Measurements from ENCODE around the gene NRF1.

Gene NRF1

DNA sequence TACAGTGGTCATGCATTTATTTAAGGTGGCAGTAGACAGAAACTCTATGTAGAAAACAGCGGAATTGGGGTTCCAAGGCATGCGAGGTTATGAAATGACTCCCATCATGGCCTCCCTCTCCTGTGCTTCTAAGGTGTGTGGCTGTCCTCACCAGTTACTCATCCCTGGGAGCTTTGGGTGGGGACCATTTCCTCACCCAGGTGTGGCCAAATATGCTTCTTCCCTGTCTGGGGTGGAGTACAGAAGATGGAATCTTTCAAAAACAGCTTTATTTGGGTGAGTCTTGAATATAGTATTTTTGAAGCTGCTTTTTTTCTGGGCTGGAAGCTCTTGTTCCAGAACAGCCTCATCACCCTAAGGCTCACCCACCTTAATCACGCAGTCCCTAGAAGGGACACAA, 139.0 kb downstream of the NRF1 start:
- no peak for TF ChIP-seq EZH2 (IDR thresholded peaks at IDR 0.05)
- no peak for TF ChIP-seq FOXP2 (optimal IDR thresholded peaks at IDR 0.05; ENCODE audit: control extremely low read depth, extremely low read length, insufficient read depth)
- no peak for TF ChIP-seq POLR2AphosphoS5 (IDR thresholded peaks at IDR 0.05; ENCODE audit: borderline replicate concordance, low read depth, low read length)
- no peak overlapping the region for H3K9ac ChIP-seq (ENCODE audit: insufficient read length)
- no peak for DNase-seq (ENCODE audit: low read depth, low spot score)
- H3K36me3 ChIP-seq (ENCODE audit: insufficient read depth, low read length): peaks cover 12% of the 10 kb centered on the region; the same call in 1 of the 2 replicates
- no peaks in the 10 kb centered on the region for H3K9me3 ChIP-seq (ENCODE audit: low read depth, low read length)
- H3K4me3 ChIP-seq: no peak overlapping the region
- no peak overlapping the region for H3K27ac ChIP-seq

DNA sequence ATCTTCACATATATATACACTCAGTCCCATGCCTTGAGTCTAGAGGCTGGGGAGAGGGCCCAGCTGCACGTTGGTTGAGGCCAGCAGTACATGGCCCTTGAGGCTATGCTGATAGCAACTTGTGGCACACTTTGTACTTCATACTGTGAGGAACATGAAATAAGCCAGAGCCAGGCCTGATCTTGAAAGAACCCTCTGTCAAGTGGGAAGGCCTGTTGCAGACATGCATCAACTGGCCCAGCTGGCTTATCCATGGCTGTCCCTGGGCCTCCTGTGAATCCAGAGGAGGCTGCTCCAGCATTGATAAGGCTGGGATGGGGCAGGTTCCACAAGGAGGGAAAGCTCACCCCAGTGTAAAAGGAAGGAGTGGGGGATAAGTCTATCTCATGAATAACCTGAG, 140.4 kb downstream of the NRF1 start:
- no peak for DNase-seq (ENCODE audit: low read depth, low spot score)
- Histone ChIP-seq H3K4me3 (no peak overlapping the region), H3K9me3 (ENCODE audit: low read depth, low read length) (no peaks in the 10 kb centered on the region), H3K27ac (no peak overlapping the region), H3K9ac (ENCODE audit: insufficient read length) (no peak overlapping the region), H3K36me3 (ENCODE audit: insufficient read depth, low read length) (peaks cover 12% of the 10 kb centered on the region; the same call in 1 of the 2 replicates)
- no peak for TF ChIP-seq FOXP2 (optimal IDR thresholded peaks at IDR 0.05; ENCODE audit: control extremely low read depth, extremely low read length, insufficient read depth)
- no peak for TF ChIP-seq EZH2 (IDR thresholded peaks at IDR 0.05)

DNA sequence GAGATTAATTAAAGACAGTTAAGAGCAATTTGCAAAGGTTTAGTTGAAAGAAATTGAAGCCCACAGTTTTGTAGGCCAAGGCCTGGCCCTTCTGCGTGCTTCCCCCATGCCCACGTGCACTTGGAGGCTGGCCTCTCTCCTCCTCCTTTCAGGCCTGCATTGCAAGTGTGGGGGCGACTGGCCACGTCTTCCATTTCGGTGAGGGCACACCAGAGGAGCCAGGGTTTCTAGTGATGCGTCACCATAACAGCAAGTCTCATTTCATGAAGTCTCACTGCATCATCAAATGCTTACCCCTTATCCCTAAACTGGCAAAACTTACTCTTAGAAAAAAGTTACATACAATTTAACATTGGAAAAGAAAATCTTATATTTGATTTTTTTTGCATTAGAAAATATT, 141.2 kb downstream of the NRF1 start:
- Histone ChIP-seq H3K9ac (ENCODE audit: insufficient read length) (no peak overlapping the region), H3K36me3 (ENCODE audit: insufficient read depth, low read length) (peaks cover 6% of the 10 kb centered on the region; the same call in 1 of the 2 replicates), H3K9me3 (ENCODE audit: low read depth, low read length) (no peaks in the 10 kb centered on the region), H3K27ac (no peak overlapping the region), H3K4me3 (no peak overlapping the region)
- TF ChIP-seq POLR2AphosphoS5 (IDR thresholded peaks at IDR 0.05; ENCODE audit: borderline replicate concordance, low read depth, low read length) (no peak), EZH2 (IDR thresholded peaks at IDR 0.05) (no peak), FOXP2 (optimal IDR thresholded peaks at IDR 0.05; ENCODE audit: control extremely low read depth, extremely low read length, insufficient read depth) (no peak)
- no peak for DNase-seq (ENCODE audit: low read depth, low spot score)

DNA sequence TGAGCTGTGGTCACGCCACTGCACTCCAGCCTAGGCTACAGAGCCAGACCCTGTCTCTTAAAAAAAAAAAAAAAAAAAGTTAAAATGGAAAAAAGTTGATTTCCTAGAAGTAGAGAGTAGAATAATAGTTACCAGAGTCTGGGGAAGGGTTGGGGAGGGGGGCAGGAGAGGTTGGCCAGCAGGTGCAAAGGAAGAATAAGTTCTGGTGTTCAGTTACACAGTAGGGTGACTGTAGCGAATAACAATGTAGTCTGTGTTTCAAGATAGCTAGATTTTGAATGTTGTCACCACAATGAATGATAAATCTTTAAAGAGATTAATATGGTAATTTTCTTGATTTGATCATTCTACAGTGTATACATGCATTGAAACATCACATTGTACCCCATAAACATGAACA, 142.9 kb downstream of the NRF1 start:
- no peak for TF ChIP-seq EZH2 (IDR thresholded peaks at IDR 0.05)
- TF ChIP-seq POLR2AphosphoS5 (IDR thresholded peaks at IDR 0.05; ENCODE audit: borderline replicate concordance, low read depth, low read length): no peak
- TF ChIP-seq FOXP2 (optimal IDR thresholded peaks at IDR 0.05; ENCODE audit: control extremely low read depth, extremely low read length, insufficient read depth): no peak
- peaks cover 5% of the 10 kb centered on the region; the same call in 1 of the 2 replicates for H3K36me3 ChIP-seq (ENCODE audit: insufficient read depth, low read length)
- no peak overlapping the region for H3K4me3 ChIP-seq
- no peak overlapping the region for H3K27ac ChIP-seq
- no peak overlapping the region for H3K9ac ChIP-seq (ENCODE audit: insufficient read length)
- no peak for DNase-seq (ENCODE audit: low read depth, low spot score)
- H3K9me3 ChIP-seq (ENCODE audit: low read depth, low read length): no peaks in the 10 kb centered on the region

DNA sequence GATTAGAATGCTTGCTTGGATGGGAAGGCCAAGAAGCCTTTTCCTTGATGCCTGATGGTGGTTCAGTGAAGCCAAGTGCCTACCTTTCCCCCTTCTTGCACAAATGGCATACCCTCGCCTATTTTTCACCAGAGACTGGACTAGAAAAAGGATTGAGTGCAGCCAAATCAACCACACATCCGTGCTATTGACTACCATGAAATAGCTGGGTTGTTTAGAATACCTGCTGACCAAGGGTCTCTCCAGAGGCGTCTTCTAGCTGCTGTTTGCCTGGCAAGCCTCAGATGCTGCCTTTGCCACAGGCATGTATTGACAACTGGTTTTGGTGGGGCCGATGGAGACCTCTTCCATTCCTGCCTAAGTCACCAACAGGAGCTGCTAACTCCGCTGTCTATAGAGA, 146.5 kb downstream of the NRF1 start:
- no peak overlapping the region for H3K9ac ChIP-seq (ENCODE audit: insufficient read length)
- peaks cover 5% of the 10 kb centered on the region; the same call in 1 of the 2 replicates for H3K36me3 ChIP-seq (ENCODE audit: insufficient read depth, low read length)
- DNase-seq (ENCODE audit: low read depth, low spot score): no peak
- no peak overlapping the region for H3K27ac ChIP-seq
- no peak overlapping the region for H3K4me3 ChIP-seq
- H3K9me3 ChIP-seq (ENCODE audit: low read depth, low read length): no peaks in the 10 kb centered on the region
- TF ChIP-seq FOXP2 (optimal IDR thresholded peaks at IDR 0.05; ENCODE audit: control extremely low read depth, extremely low read length, insufficient read depth): no peak
- no peak for TF ChIP-seq EZH2 (IDR thresholded peaks at IDR 0.05)
- no peak for TF ChIP-seq POLR2AphosphoS5 (IDR thresholded peaks at IDR 0.05; ENCODE audit: borderline replicate concordance, low read depth, low read length)

DNA sequence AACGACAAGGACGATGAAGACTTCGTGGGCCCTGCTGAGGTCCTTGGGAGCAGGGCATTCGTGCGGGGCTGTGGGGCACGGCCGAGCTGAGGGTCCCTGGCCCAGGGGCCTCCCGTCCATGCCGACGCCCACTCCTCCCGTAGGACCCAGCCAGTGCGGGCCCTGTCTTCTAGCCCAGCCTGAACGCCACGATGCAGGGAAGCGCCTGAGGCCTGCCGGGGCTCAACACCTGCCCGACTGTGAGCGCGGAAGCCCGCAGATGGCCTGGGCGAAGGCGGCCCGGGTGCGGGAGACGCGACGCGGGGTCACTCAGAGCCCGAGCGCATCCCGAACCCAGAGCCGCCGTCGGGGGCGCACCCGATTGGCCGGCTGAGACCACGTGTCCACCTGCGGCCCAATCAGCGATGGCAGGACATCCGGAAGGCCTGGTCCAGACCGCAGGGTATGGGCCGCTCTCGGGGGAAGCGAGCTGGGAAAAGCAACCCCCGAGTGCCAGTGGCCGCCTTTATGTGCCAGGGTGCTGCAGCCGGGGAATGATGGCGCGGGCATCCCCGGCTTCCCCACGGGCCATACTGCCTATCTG, 151.0 kb downstream of the NRF1 start:
- Histone ChIP-seq H3K4me3 (no peak overlapping the region), H3K9me3 (ENCODE audit: low read depth, low read length) (no peaks in the 10 kb centered on the region), H3K36me3 (ENCODE audit: insufficient read depth, low read length) (no peaks in the 10 kb centered on the region), H3K9ac (ENCODE audit: insufficient read length) (no peak overlapping the region), H3K27ac (no peak overlapping the region)
- DNase-seq (ENCODE audit: low read depth, low spot score): no peak
- no peak for TF ChIP-seq POLR2AphosphoS5 (IDR thresholded peaks at IDR 0.05; ENCODE audit: borderline replicate concordance, low read depth, low read length)
- TF ChIP-seq EZH2 (IDR thresholded peaks at IDR 0.05): no peak
- TF ChIP-seq FOXP2 (optimal IDR thresholded peaks at IDR 0.05; ENCODE audit: control extremely low read depth, extremely low read length, insufficient read depth): no peak

DNA sequence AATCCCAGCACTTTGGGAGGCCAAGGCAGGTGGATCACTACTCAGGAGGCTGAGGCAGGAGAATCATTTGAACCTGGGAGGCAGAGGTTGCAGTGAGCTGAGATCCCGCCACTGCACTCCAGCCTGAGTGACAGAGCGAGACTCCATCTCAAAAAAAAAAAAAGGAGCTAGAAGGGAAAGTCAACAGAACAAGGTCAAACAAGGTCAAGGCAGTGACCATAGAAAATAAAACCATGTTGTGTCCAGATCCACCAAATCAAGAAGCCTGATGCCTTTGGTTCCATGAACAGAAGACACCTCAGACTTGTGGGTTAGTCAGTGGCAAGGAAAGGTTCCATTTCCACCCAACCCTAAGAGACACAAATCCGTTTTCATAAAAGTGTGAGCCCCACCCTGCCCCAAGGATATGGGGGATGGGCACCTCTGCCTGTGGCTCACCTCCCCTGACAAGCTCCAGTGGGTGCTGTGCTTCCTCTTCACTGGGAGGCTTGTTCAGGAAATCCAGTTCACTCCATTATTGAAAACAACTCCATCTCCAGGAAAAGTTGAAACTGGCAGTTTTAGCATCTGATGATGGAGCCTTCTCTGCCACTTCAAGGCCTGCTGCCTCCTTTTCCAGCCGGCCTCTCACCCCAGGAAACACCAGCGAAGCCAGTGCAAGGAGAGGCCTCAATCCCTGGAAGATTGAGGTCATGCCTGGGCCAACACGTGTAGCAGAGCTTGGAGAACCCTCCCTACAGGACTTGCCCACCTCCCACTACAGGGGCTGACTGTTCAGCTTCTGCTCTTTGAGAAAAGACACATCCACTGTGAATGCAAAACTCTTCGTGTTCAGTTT, 152.9 kb downstream of the NRF1 start:
- no peak overlapping the region for H3K27ac ChIP-seq
- DNase-seq (ENCODE audit: low read depth, low spot score): no peak
- TF ChIP-seq EZH2 (IDR thresholded peaks at IDR 0.05): no peak
- TF ChIP-seq POLR2AphosphoS5 (IDR thresholded peaks at IDR 0.05; ENCODE audit: borderline replicate concordance, low read depth, low read length): no peak
- TF ChIP-seq FOXP2 (optimal IDR thresholded peaks at IDR 0.05; ENCODE audit: control extremely low read depth, extremely low read length, insufficient read depth): no peak

DNA sequence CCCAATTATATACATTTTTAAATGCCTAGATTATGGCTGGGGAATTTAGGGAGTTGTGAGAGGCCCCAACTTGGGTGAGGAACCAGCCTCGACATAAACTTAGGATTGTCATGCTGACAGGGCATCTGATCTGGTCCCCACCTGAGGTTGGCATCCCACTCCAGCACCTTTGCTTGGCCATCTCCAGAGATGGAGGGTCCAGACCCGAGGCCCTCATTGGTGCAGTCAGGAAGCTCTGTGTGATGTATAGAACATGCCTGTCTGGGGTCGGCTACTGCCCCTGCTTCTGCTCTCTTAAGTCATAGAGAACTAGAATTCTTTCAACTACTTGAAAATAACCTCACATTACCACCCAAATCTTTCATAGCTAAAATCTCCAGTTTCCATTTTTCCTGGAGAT, 153.8 kb downstream of the NRF1 start:
- DNase-seq (ENCODE audit: low read depth, low spot score): no peak
- Histone ChIP-seq H3K36me3 (ENCODE audit: insufficient read depth, low read length) (no peaks in the 10 kb centered on the region), H3K9ac (ENCODE audit: insufficient read length) (no peak overlapping the region), H3K4me3 (no peak overlapping the region), H3K27ac (no peak overlapping the region), H3K9me3 (ENCODE audit: low read depth, low read length) (no peaks in the 10 kb centered on the region)
- no peak for TF ChIP-seq POLR2AphosphoS5 (IDR thresholded peaks at IDR 0.05; ENCODE audit: borderline replicate concordance, low read depth, low read length)
- no peak for TF ChIP-seq EZH2 (IDR thresholded peaks at IDR 0.05)
- TF ChIP-seq FOXP2 (optimal IDR thresholded peaks at IDR 0.05; ENCODE audit: control extremely low read depth, extremely low read length, insufficient read depth): no peak

More for the DNA sequence above, 152.9 kb downstream of the NRF1 start:
- H3K9ac ChIP-seq (ENCODE audit: insufficient read length): no peak overlapping the region
- no peak overlapping the region for H3K4me3 ChIP-seq
- no peaks in the 10 kb centered on the region for H3K36me3 ChIP-seq (ENCODE audit: insufficient read depth, low read length)
- H3K9me3 ChIP-seq (ENCODE audit: low read depth, low read length): no peaks in the 10 kb centered on the region

Data from SK-N-MC (cell line).